HCT116 (cell line): Measurements from ENCODE around the gene CCDC87. TPM values are rescaled to one million over a fixed set of nuclear protein-coding genes. Genes with fewer than 3 reads are reported as not detected.

ENCODE experiments used
- ATAC-seq: fragments of 200-7000 bp; cut with Tn5 transposase; 2 replicates; pipeline ENCODE4 v1.9.1; 2020; ENCODE audit warnings: mild to moderate bottlenecking, moderate library complexity
- BruUV-seq: library from RNA; stranded (reverse); fragments of 400-500 nt; replicated peaks from 2 replicates; lab custom pipeline; 2021; lab: Mats Ljungman, UMichigan
- CTCF ChIA-PET: fragments of 300-600 bp; sonication (Branson Sonifier 250); formaldehyde crosslinking; loops from one replicate; lab custom pipeline; 2021; ENCODE audit warnings: antibody characterized with exemption; lab: Charles Lee
- POLR2A ChIA-PET: fragments of 300-600, 350-600 bp; sonication (Branson Sonifier 250); formaldehyde crosslinking; loops from one replicate; lab custom pipeline; 2021; ENCODE audit warnings: antibody characterized with exemption; lab: Charles Lee
- RAD21 ChIA-PET, 2 experiments: fragments of 300-600 bp; sonication (Branson Sonifier 250); formaldehyde crosslinking; loops; one replicate each; lab custom pipeline; 2023; ENCODE audit warnings: low total read pairs in 2 of 2; ENCODE audit not compliant: uncharacterized antibody in 2 of 2, unreplicated experiment in 2 of 2, low non-redundant PET in 1 of 2; lab: Charles Lee
- DNase-seq: peaks from one replicate; pipeline ENCODE4 v3.0.0-alpha.2; 2010; ENCODE audit warnings: low read depth, low spot score
- H2AFZ ChIP-seq: fragments of 200-600 bp; shearing (Covaris generic), sonication (generic); 2 replicates; pipeline ENCODE4 v1.6.1; 2017; ENCODE audit warnings: low read depth, mixed run types, mixed read lengths, antibody characterized with exemption, low read length; ENCODE audit not compliant: poor library complexity, severe bottlenecking
- H3K27ac ChIP-seq: 2 replicates; pipeline ENCODE4 v1.5.1; 2012; ENCODE audit warnings: low read depth, low read length
- H3K27me3 ChIP-seq: fragments of 200-600 bp; sonication (generic); 2 replicates; pipeline ENCODE4 v1.6.1; 2016; ENCODE audit warnings: mixed run types, low read length, mixed read lengths; ENCODE audit not compliant: insufficient read depth
- H3K36me3 ChIP-seq, 2 experiments: fragments of 200-500 bp in 1 of 2; fragments of 200-600 bp in 1 of 2; sonication (Bioruptor generic) in 1 of 2; sonication (generic) in 1 of 2; 2 replicates each; pipeline versions ENCODE4 v1.5.1 to v1.6.1; 2014 to 2016; ENCODE audit warnings: low read length in 2 of 2, inconsistent platforms in 1 of 2, mixed read lengths in 1 of 2, mixed run types in 1 of 2; ENCODE audit not compliant: insufficient read depth in 2 of 2, control insufficient read depth in 1 of 2
- H3K4me1 ChIP-seq, 2 experiments: fragments of 200-600 bp in 1 of 2; sonication (generic) in 1 of 2; 2 replicates each; pipeline versions ENCODE4 v1.5.1 to v1.6.1; 2012 to 2017; ENCODE audit warnings: low read length in 2 of 2, inconsistent platforms in 1 of 2, mild to moderate bottlenecking in 1 of 2, mixed read lengths in 1 of 2, mixed run types in 1 of 2, moderate library complexity in 1 of 2; ENCODE audit not compliant: insufficient read depth in 2 of 2, control insufficient read depth in 1 of 2
- H3K4me2 ChIP-seq: fragments of 200-600 bp; sonication (generic); 2 replicates; pipeline ENCODE4 v1.6.1; 2017; ENCODE audit warnings: mixed run types, low read length, mixed read lengths
- H3K4me3 ChIP-seq, 2 experiments: fragments of 200-600 bp in 1 of 2; sonication (generic) in 1 of 2; replicated peaks in 1 of 2; 2 replicates each; pipeline ENCODE4 v1.5.1; 2011 to 2016; ENCODE audit warnings: low read length in 2 of 2, control low read depth in 1 of 2, low read depth in 1 of 2, mild to moderate bottlenecking in 1 of 2, mixed read lengths in 1 of 2, mixed run types in 1 of 2
- H3K79me2 ChIP-seq: fragments of 200-600 bp; sonication (generic); 2 replicates; pipeline ENCODE4 v1.6.1; 2017; ENCODE audit warnings: mild to moderate bottlenecking, mixed run types, low read length, moderate library complexity, mixed read lengths; ENCODE audit not compliant: insufficient read depth
- H3K9ac ChIP-seq: fragments of 200-600 bp; sonication (generic); 2 replicates; pipeline ENCODE4 v1.6.1; 2016; ENCODE audit warnings: low read length, mixed read lengths
- H3K9me2 ChIP-seq: fragments of 200-600 bp; sonication (generic), shearing (Covaris generic); 2 replicates; pipeline ENCODE4 v1.6.1; 2017; ENCODE audit warnings: mixed run types, mild to moderate bottlenecking, moderate library complexity; ENCODE audit not compliant: insufficient read depth
- H3K9me3 ChIP-seq, 2 experiments: fragments of 200-500 bp in 1 of 2; fragments of 200-600 bp in 1 of 2; sonication (Bioruptor generic) in 1 of 2; sonication (generic) in 1 of 2; 2 replicates each; pipeline ENCODE4 v1.6.1; 2014 to 2017; ENCODE audit warnings: low read length in 2 of 2, mixed read lengths in 2 of 2, inconsistent platforms in 1 of 2, low read depth in 1 of 2, mild to moderate bottlenecking in 1 of 2, mixed run types in 1 of 2, moderate library complexity in 1 of 2; ENCODE audit not compliant: control insufficient read depth in 1 of 2, insufficient read depth in 1 of 2
- H4K20me1 ChIP-seq: fragments of 200-600 bp; sonication (generic), shearing (Covaris generic); 2 replicates; pipeline ENCODE4 v1.6.1; 2017; ENCODE audit warnings: mixed run types, mild to moderate bottlenecking, moderate library complexity; ENCODE audit not compliant: insufficient read depth
- CEBPB ChIP-seq: IDR thresholded peaks from 2 replicates; pipeline ENCODE4 v1.6.1; 2012; ENCODE audit warnings: low read depth
- ELF1 ChIP-seq: IDR thresholded peaks from 2 replicates; pipeline ENCODE4 v1.6.1; 2012; ENCODE audit warnings: low read depth, borderline replicate concordance
- EZH2 ChIP-seq: fragments of 200-600 bp; sonication (generic); IDR thresholded peaks from 2 replicates; pipeline ENCODE4 v1.6.1; 2017; ENCODE audit warnings: antibody characterized with exemption, mixed run types
- EZH2phosphoT487 ChIP-seq: fragments of 200-600 bp; IDR thresholded peaks from 2 replicates; pipeline ENCODE4 v1.6.1; 2018; ENCODE audit warnings: antibody characterized with exemption, borderline replicate concordance
- POLR2AphosphoS5 ChIP-seq: IDR thresholded peaks from 2 replicates; pipeline ENCODE4 v1.6.1; 2011; ENCODE audit warnings: mild to moderate bottlenecking, low read depth, low read length, moderate library complexity
- RAD21 ChIP-seq: IDR thresholded peaks from 2 replicates; pipeline ENCODE4 v1.6.1; 2012; ENCODE audit warnings: low read depth, mild to moderate bottlenecking
- SRF ChIP-seq: IDR thresholded peaks from 2 replicates; pipeline ENCODE4 v1.6.1; 2012; ENCODE audit warnings: low read depth
- TCF7L2 ChIP-seq: IDR thresholded peaks from 2 replicates; pipeline ENCODE4 v1.7.0; 2011; ENCODE audit warnings: borderline replicate concordance, inconsistent platforms; ENCODE audit not compliant: insufficient read depth, insufficient read length; ENCODE audit errors: extremely low read depth
- YY1 ChIP-seq: IDR thresholded peaks from 2 replicates; pipeline ENCODE4 v1.6.1; 2011; ENCODE audit warnings: low read length, low read depth, moderate library complexity, mild to moderate bottlenecking; ENCODE audit not compliant: insufficient replicate concordance; ENCODE audit errors: extremely low read depth
- ZFX ChIP-seq: fragments of 450-650 bp; IDR thresholded peaks from 2 replicates; pipeline ENCODE4 v1.6.1; 2017
- ZNF274 ChIP-seq: fragments of 200-500 bp; sonication (Bioruptor generic); IDR thresholded peaks from 2 replicates; pipeline ENCODE4 v1.6.1; 2014; ENCODE audit warnings: mild to moderate bottlenecking, low read depth, low read length, inconsistent platforms
- intact Hi-C: fragments of 100-400 bp; cut with micrococcal nuclease; formaldehyde crosslinking; loops from 2 replicates; pipeline ENCODE4 v1.10.0; 2022
- total RNA-seq: library from RNA; stranded (reverse); gene quantifications from one replicate; pipeline ENCODE4 v1.2.1, GENCODE V29; 2021; ENCODE audit not compliant: unreplicated experiment
- TF ChIP-seq, protein P1 (sequence below): IDR thresholded peaks from 2 replicates; pipeline ENCODE4 v1.6.1; 2012
- TF ChIP-seq, protein P2 (sequence below): IDR thresholded peaks from 2 replicates; pipeline ENCODE4 v1.6.1; 2012; ENCODE audit warnings: low read depth

CCDC87 gene
- total RNA-seq, 1 experiment from 2014 or later, result 0.39 TPM

DNA sequence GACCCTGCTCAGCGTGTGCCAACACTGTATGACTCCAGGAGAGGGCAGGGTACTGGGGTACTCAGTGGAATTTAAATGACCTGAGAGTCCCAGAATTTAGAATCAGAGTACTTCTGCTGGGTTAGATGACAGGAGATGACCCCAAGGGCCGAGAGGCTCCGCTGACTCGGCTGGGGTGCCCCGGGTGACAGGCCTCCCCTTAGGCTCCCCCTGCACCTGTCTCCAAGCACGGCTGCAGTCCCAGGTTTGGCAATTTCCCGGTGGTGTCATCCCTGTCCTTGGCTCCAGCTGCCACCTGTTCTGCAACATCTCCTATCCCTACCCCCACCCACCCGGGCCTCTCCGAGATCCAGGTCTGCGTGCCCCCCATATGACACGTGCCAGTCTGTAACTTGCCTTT is 44.8 kb downstream of the CCDC87 start:
- Histone ChIP-seq H3K27me3 (no peaks in the 10 kb centered on the region), H3K27ac (no peak overlapping the region), H3K4me1 (peaks cover 0 to 12% of the 10 kb centered on the region in 2 experiments; a peak in 2 of 4 replicates), H2AFZ (no peak overlapping the region), H3K9me2 (no peaks in the 10 kb centered on the region), H3K9me3 (no peaks in the 10 kb centered on the region), H3K4me2 (no peak overlapping the region), H3K79me2 (no peaks in the 10 kb centered on the region), H4K20me1 (no peaks in the 10 kb centered on the region), H3K9ac (no peak overlapping the region), H3K36me3 (no peaks in the 10 kb centered on the region), H3K4me3 (no peak overlapping the region)
- ChIA-PET RAD21 (no interaction called here), POLR2A (no interaction called here), CTCF (no interaction called here)
- ATAC-seq (no peak), DNase-seq (no peak)
- intact Hi-C loops, result no loop called here
- no TSS peak for BruUV-seq
- TF ChIP-seq POLR2AphosphoS5 (no peak), EZH2phosphoT487 (no peak), TCF7L2 (no peak), RAD21 (no peak), SRF (no peak), ZFX (no peak), CEBPB (no peak), EZH2 (no peak), ELF1 (no peak), YY1 (no peak), ZNF274 (no peak)
- TF ChIP-seq, protein P1, sequence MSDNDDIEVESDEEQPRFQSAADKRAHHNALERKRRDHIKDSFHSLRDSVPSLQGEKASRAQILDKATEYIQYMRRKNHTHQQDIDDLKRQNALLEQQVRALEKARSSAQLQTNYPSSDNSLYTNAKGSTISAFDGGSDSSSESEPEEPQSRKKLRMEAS, result no peak
- TF ChIP-seq, protein P2, sequence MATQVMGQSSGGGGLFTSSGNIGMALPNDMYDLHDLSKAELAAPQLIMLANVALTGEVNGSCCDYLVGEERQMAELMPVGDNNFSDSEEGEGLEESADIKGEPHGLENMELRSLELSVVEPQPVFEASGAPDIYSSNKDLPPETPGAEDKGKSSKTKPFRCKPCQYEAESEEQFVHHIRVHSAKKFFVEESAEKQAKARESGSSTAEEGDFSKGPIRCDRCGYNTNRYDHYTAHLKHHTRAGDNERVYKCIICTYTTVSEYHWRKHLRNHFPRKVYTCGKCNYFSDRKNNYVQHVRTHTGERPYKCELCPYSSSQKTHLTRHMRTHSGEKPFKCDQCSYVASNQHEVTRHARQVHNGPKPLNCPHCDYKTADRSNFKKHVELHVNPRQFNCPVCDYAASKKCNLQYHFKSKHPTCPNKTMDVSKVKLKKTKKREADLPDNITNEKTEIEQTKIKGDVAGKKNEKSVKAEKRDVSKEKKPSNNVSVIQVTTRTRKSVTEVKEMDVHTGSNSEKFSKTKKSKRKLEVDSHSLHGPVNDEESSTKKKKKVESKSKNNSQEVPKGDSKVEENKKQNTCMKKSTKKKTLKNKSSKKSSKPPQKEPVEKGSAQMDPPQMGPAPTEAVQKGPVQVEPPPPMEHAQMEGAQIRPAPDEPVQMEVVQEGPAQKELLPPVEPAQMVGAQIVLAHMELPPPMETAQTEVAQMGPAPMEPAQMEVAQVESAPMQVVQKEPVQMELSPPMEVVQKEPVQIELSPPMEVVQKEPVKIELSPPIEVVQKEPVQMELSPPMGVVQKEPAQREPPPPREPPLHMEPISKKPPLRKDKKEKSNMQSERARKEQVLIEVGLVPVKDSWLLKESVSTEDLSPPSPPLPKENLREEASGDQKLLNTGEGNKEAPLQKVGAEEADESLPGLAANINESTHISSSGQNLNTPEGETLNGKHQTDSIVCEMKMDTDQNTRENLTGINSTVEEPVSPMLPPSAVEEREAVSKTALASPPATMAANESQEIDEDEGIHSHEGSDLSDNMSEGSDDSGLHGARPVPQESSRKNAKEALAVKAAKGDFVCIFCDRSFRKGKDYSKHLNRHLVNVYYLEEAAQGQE, result no peak
